PFSK-1 (cell line): Measurements from ENCODE around the gene GALNT15.

ENCODE experiments used
- FOXP2 ChIP-seq: optimal IDR thresholded peaks from 2 replicates; pipeline ENCODE3; 2011; ENCODE audit warnings: borderline replicate concordance, control low read depth, inconsistent platforms; ENCODE audit not compliant: insufficient read depth; ENCODE audit errors: extremely low read length, extremely low read depth
- POLR2AphosphoS5 ChIP-seq: IDR thresholded peaks from 2 replicates; pipeline ENCODE4 v1.6.1; 2012; ENCODE audit warnings: low read depth, mild to moderate bottlenecking, control low read depth, low read length, moderate library complexity
- REST ChIP-seq, 2 experiments: IDR thresholded peaks; 2 replicates each; pipeline versions ENCODE4 v1.6.1 to v1.8.0; 2011 to 2012; ENCODE audit warnings: low read depth in 2 of 2, low read length in 2 of 2, control low read depth in 1 of 2, inconsistent platforms in 1 of 2, mild to moderate bottlenecking in 1 of 2, moderate library complexity in 1 of 2; ENCODE audit not compliant: insufficient read depth in 1 of 2
- SIN3A ChIP-seq: IDR thresholded peaks from 2 replicates; pipeline ENCODE4 v1.6.1; 2012; ENCODE audit warnings: mild to moderate bottlenecking, low read length, moderate library complexity, borderline replicate concordance; ENCODE audit not compliant: insufficient read depth
- TAF1 ChIP-seq: IDR thresholded peaks from 2 replicates; pipeline ENCODE4 v1.6.1; 2012; ENCODE audit warnings: low read length, control low read depth, borderline replicate concordance; ENCODE audit not compliant: insufficient read depth

GALNT15 gene

GRCh38 chr3:16280671-16281070 lies 106.2 kb downstream of the GALNT15 start:
- TF ChIP-seq SIN3A: no peak
- TF ChIP-seq REST (IDR thresholded peaks at IDR 0.05; ENCODE audit: insufficient read depth in 1 of 2, low read depth in 2 of 2, low read length in 2 of 2): no peak
- no peak for TF ChIP-seq POLR2AphosphoS5
- TF ChIP-seq FOXP2: no peak
- no peak for TF ChIP-seq TAF1
